SU-DHL-6 (cell line): ENCODE results near the gene CRTAC1.

ENCODE experiments used
- CTCF ChIP-seq: fragments of 200-600 bp; sonication (generic); IDR thresholded peaks from one replicate; pipeline ENCODE4 v1.5.1; 2017; ENCODE audit warnings: antibody characterized with exemption, mild to moderate bottlenecking, low read length, moderate library complexity; ENCODE audit not compliant: insufficient read depth, poor library complexity, severe bottlenecking
- EZH2phosphoT487 ChIP-seq: fragments of 200-600 bp; sonication (generic), shearing (Covaris generic); conservative IDR thresholded peaks from 2 replicates; pipeline ENCODE4 v1.6.1; 2018; ENCODE audit warnings: mild to moderate bottlenecking, antibody characterized with exemption, low read length, moderate library complexity, mixed read lengths

DNA sequence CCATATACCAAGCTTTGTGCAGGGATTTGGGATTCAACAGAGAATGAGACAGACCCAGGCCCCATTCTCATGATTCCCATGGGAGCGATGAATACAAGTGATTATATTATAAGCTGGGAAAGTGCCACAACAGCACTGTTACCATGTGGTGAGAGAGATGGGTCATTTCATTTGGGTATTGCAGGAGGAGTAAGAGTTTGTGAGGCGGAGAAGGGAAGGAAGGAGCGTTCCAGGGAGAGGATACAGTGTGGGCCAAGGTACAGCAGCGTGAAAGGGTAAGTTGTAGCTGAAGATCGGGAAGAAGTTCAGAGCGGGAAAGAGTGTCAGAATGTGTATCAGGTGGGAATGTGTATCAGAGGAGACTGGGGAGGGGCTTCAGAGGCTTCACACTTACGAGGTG lies 142.3 kb downstream of the CRTAC1 start:
- TF ChIP-seq CTCF (no peak), EZH2phosphoT487 (no peak)
